ENCODE data around the gene TRAF5.

The TRAF5 gene

DNA sequence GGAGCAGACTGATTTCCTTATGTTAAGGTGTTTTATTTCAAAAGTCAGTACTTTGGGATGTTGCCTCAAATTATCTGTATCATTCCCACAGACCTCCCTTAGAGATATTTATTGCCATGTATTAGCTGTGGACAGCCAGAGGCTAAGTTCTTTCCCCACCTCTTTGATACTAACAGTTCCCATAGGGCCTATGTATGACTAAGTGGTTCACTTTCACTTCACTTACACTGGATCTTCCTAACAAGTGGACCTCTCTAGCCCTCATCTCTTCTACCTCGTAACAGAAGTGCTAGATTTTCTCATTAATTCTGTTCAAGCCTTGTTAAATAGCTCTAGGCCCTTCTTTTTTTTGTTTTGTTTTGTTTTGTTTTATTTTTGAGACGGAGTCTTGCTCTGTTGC lies 6.2 kb downstream of the TRAF5 start:
- no peaks in the 10 kb centered on the region for H3K9me3 ChIP-seq (ENCODE audit: insufficient read depth, low read length)
- H2AFZ ChIP-seq (ENCODE audit: low read depth, low read length, severe bottlenecking) = no peak overlapping the region
- TF ChIP-seq CTCF (IDR thresholded peaks at IDR 0.05; ENCODE audit: insufficient read depth, low read length, poor library complexity, severe bottlenecking) (no peak), EZH2phosphoT487 (conservative IDR thresholded peaks at IDR 0.05; ENCODE audit: low read length) (no peak)
- no peaks in the 10 kb centered on the region for H4K20me1 ChIP-seq (ENCODE audit: low read depth, low read length)
- H3K9ac ChIP-seq (ENCODE audit: low read length) = no peak overlapping the region
- peaks cover 37% of the 10 kb centered on the region for H3K79me2 ChIP-seq (ENCODE audit: insufficient read depth, low read length)
- no peak overlapping the region for H3K4me3 ChIP-seq (ENCODE audit: insufficient read depth, low read length, poor library complexity, severe bottlenecking)
- no peaks in the 10 kb centered on the region for H3K36me3 ChIP-seq (ENCODE audit: low read length)
- H3F3A ChIP-seq (ENCODE audit: insufficient read depth) = peaks cover 11% of the 10 kb centered on the region
- no peaks in the 10 kb centered on the region for H3K27me3 ChIP-seq (ENCODE audit: low read length)
- H3K9me2 ChIP-seq (replicated peaks; ENCODE audit: insufficient read depth, low read length) = no peaks in the 10 kb centered on the region
- no peak overlapping the region for H3K27ac ChIP-seq (ENCODE audit: low read depth, low read length)
- H3K4me2 ChIP-seq (ENCODE audit: low read depth, low read length, poor library complexity, severe bottlenecking) = no peak overlapping the region

- Histone ChIP-seq H3F3A (ENCODE audit: insufficient read depth) (peaks cover 11% of the 10 kb centered on the region), H3K4me3 (ENCODE audit: insufficient read depth, low read length, poor library complexity, severe bottlenecking) (no peak overlapping the region), H3K79me2 (ENCODE audit: insufficient read depth, low read length) (peaks cover 30% of the 10 kb centered on the region), H3K27me3 (ENCODE audit: low read length) (no peaks in the 10 kb centered on the region), H3K36me3 (ENCODE audit: low read length) (no peaks in the 10 kb centered on the region), H4K20me1 (ENCODE audit: low read depth, low read length) (no peaks in the 10 kb centered on the region), H3K9ac (ENCODE audit: low read length) (no peak overlapping the region), H3K4me2 (ENCODE audit: low read depth, low read length, poor library complexity, severe bottlenecking) (no peak overlapping the region), H3K9me3 (ENCODE audit: insufficient read depth, low read length) (no peaks in the 10 kb centered on the region), H2AFZ (ENCODE audit: low read depth, low read length, severe bottlenecking) (no peak overlapping the region), H3K9me2 (replicated peaks; ENCODE audit: insufficient read depth, low read length) (no peaks in the 10 kb centered on the region), H3K27ac (ENCODE audit: low read depth, low read length) (no peak overlapping the region)
- no peak for TF ChIP-seq CTCF (IDR thresholded peaks at IDR 0.05; ENCODE audit: insufficient read depth, low read length, poor library complexity, severe bottlenecking)
- TF ChIP-seq EZH2phosphoT487 (conservative IDR thresholded peaks at IDR 0.05; ENCODE audit: low read length) = no peak
Observed at GRCh38 chr1:211333906-211334305, 7.3 kb downstream of the TRAF5 start.

DNA sequence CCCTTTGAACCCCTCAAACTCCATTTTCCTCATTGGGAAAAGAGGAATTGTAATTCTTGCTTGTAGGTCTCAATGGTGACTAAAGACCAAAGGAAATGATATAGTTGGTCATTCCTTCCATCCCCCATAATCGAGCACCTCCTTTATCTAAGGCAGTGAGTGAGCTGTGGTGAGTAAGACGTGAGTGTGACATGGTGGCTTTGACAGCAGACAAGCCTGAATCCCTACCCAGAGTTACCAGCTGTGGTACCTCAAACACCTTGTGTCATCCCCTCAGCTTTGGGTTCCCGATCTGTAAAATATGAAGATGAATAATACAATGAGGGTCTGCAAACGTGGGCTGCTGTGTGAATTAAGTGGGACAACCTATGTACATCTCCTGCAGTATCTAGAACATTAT lies 8.4 kb downstream of the TRAF5 start:
- Histone ChIP-seq H3K4me3 (ENCODE audit: insufficient read depth, low read length, poor library complexity, severe bottlenecking) (no peak overlapping the region), H3K27me3 (ENCODE audit: low read length) (no peaks in the 10 kb centered on the region), H3K9me2 (replicated peaks; ENCODE audit: insufficient read depth, low read length) (no peaks in the 10 kb centered on the region), H3K9me3 (ENCODE audit: insufficient read depth, low read length) (no peaks in the 10 kb centered on the region), H3K27ac (ENCODE audit: low read depth, low read length) (peak overlapping the region; percentile 87), H4K20me1 (ENCODE audit: low read depth, low read length) (no peaks in the 10 kb centered on the region), H3K9ac (ENCODE audit: low read length) (peak overlapping the region; percentile 34), H3K4me2 (ENCODE audit: low read depth, low read length, poor library complexity, severe bottlenecking) (peak overlapping the region; percentile 73), H3K79me2 (ENCODE audit: insufficient read depth, low read length) (peaks cover 32% of the 10 kb centered on the region), H3F3A (ENCODE audit: insufficient read depth) (peaks cover 11% of the 10 kb centered on the region), H2AFZ (ENCODE audit: low read depth, low read length, severe bottlenecking) (peak overlapping the region; percentile 38), H3K36me3 (ENCODE audit: low read length) (no peaks in the 10 kb centered on the region)
- TF ChIP-seq EZH2phosphoT487 (conservative IDR thresholded peaks at IDR 0.05; ENCODE audit: low read length) = no peak

- TF ChIP-seq CTCF (IDR thresholded peaks at IDR 0.05; ENCODE audit: insufficient read depth, low read length, poor library complexity, severe bottlenecking) (no peak), EZH2phosphoT487 (conservative IDR thresholded peaks at IDR 0.05; ENCODE audit: low read length) (no peak)
- no peaks in the 10 kb centered on the region for H3K9me2 ChIP-seq (replicated peaks; ENCODE audit: insufficient read depth, low read length)
- H3K79me2 ChIP-seq (ENCODE audit: insufficient read depth, low read length) = peaks cover 26% of the 10 kb centered on the region; the same call in 1 of the 2 replicates
- H3K27ac ChIP-seq (ENCODE audit: low read depth, low read length) = peak overlapping the region; percentile 87
- no peaks in the 10 kb centered on the region for H4K20me1 ChIP-seq (ENCODE audit: low read depth, low read length)
- no peaks in the 10 kb centered on the region for H3K27me3 ChIP-seq (ENCODE audit: low read length)
- H3F3A ChIP-seq (ENCODE audit: insufficient read depth) = peaks cover 11% of the 10 kb centered on the region
- no peaks in the 10 kb centered on the region for H3K36me3 ChIP-seq (ENCODE audit: low read length)
- peak overlapping the region; percentile 73 for H3K4me2 ChIP-seq (ENCODE audit: low read depth, low read length, poor library complexity, severe bottlenecking)
- no peaks in the 10 kb centered on the region for H3K9me3 ChIP-seq (ENCODE audit: insufficient read depth, low read length)
- H3K9ac ChIP-seq (ENCODE audit: low read length) = peak overlapping the region; percentile 34
- H2AFZ ChIP-seq (ENCODE audit: low read depth, low read length, severe bottlenecking) = peak overlapping the region; percentile 38
- peak overlapping the region; percentile 27 for H3K4me3 ChIP-seq (ENCODE audit: insufficient read depth, low read length, poor library complexity, severe bottlenecking)
Observed at GRCh38 chr1:211335522-211336157, 9.0 kb downstream of the TRAF5 start.
